ENCODE data around the gene ZNF646.

The ZNF646 gene

DNA sequence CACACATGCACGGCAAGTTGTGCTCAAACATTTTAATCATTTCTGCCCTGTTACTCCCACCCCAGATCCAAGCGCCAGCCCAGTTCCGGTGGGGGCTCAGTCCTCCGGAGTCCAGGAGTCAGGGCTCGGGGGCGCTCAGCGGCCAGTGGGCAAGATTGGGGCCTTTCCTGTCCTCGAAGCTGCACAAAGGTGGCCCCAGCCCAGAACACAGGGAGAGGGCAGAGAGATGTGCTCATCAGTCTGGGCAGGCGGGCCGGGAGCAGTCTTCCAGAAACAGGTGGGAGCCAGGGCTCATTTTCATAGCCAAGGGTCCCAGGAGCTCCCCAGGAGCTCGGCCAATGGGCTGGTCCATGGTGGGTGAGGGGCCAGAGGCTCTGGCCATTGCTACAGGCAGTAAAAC is 57.2 kb downstream of the ZNF646 start:
- no peak overlapping the region for H3K4me3 ChIP-seq (ENCODE audit: insufficient read depth, low read depth, low read length)
- no peak overlapping the region for H3K27ac ChIP-seq (ENCODE audit: insufficient read depth, low read depth, low read length, poor library complexity, severe bottlenecking)
- 95 to 96% methylated on average over 11 of the region's 11 CpGs for WGBS, 2 experiments
- H3K27me3 ChIP-seq (ENCODE audit: control insufficient read depth, insufficient read depth, low read length, poor library complexity, severe bottlenecking): no peaks in the 10 kb centered on the region
- H3K9me3 ChIP-seq (ENCODE audit: control insufficient read depth, low read length): no peaks in the 10 kb centered on the region
- H3K36me3 ChIP-seq (ENCODE audit: control insufficient read depth, insufficient read depth, low read length): peaks cover 5% of the 10 kb centered on the region
- H3K4me1 ChIP-seq (ENCODE audit: control insufficient read depth, insufficient read depth, low read length): peaks cover 14% of the 10 kb centered on the region

DNA sequence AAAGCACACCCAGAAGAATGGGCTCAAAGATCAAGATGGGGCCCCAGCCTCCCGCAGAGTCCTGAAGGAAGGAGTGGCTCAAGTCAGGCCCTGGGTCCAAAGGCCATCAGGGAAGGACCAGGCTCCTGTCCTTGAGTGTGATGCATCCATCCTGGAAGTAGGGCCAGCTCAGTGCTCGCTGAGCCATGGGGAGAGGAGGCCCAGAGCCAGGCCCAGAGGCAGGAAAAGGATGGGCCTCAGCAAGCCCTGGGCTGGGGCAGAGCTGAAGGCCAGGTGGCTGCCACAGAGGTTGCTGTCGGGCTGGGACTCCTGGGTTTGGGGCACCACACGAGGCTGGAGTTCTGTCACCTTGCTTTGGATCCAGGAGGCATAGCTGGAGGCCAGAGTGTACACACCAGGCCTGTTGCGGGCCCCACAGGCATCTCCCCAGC is 57.6 kb downstream of the ZNF646 start:
- no peak overlapping the region for H3K27ac ChIP-seq (ENCODE audit: insufficient read depth, low read depth, low read length, poor library complexity, severe bottlenecking)
- WGBS, 2 experiments: 95 to 96% methylated on average over 5 of the region's 5 CpGs
- no peaks in the 10 kb centered on the region for H3K9me3 ChIP-seq (ENCODE audit: control insufficient read depth, low read length)
- no peak overlapping the region for H3K4me3 ChIP-seq (ENCODE audit: insufficient read depth, low read depth, low read length)
- H3K27me3 ChIP-seq (ENCODE audit: control insufficient read depth, insufficient read depth, low read length, poor library complexity, severe bottlenecking): no peaks in the 10 kb centered on the region
- H3K36me3 ChIP-seq (ENCODE audit: control insufficient read depth, insufficient read depth, low read length): peaks cover 5% of the 10 kb centered on the region
- peaks cover 14% of the 10 kb centered on the region for H3K4me1 ChIP-seq (ENCODE audit: control insufficient read depth, insufficient read depth, low read length)

DNA sequence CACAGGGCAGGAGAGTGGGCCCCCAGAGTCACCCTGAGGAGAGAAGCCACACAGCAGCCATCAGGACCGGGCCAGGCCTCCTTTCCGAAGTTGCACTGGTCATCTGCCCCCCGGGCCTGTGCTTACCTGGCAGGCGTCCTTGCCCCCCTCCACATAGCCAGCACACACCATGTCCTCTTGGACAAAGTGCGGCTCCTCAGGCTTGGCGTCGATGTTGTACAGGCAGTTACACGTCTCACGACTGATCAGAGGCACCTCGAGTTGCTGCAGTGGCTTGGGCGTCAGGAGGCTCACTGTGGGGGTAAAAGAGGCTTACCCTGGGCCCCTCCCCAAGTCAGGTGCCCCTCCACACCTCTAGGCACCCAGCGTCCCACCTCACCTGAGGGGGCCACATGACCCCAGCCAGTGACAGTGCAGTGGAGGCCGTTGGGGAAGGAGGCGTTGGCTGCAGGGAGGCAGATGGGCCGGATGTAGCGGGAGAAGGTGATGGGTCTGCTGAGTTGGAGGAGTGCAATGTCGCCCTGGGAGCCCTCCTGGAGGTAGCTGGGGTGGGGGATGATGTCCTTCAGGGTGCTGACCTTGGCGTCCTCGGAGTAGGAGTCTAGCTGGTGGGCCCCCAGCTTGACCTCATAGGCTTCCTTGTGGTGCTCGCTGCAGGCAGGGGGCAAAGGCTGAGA is 58.2 kb downstream of the ZNF646 start:
- Histone ChIP-seq H3K27ac (ENCODE audit: insufficient read depth, low read depth, low read length, poor library complexity, severe bottlenecking) (no peak overlapping the region), H3K27me3 (ENCODE audit: control insufficient read depth, insufficient read depth, low read length, poor library complexity, severe bottlenecking) (no peaks in the 10 kb centered on the region), H3K4me1 (ENCODE audit: control insufficient read depth, insufficient read depth, low read length) (peaks cover 14% of the 10 kb centered on the region), H3K9me3 (ENCODE audit: control insufficient read depth, low read length) (no peaks in the 10 kb centered on the region), H3K4me3 (ENCODE audit: insufficient read depth, low read depth, low read length) (no peak overlapping the region), H3K36me3 (ENCODE audit: control insufficient read depth, insufficient read depth, low read length) (peaks cover 4% of the 10 kb centered on the region)
- 94 to 96% methylated on average over 20 of the region's 20 CpGs for WGBS, 2 experiments

DNA sequence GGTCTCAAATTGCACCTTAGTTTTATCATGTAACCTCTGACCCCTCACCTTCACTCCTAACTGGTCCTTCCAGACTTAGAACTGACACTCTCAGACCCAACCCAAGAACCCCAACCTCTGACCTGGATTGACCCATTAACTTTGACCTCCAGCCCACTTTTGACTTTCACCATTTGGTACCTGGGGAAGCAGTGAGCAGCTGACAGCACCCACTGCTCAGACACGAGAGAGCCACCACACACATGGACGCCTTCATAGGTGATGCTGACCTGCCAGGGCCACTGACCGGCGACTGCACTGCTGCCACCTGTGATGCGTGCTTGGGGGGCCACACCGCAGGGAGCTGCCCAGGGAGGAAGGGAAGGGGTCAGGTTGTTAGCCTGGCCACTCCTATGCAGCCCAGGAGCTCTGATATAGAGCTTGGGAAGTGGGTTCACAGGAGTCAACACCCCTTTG is 58.9 kb downstream of the ZNF646 start:
- no peaks in the 10 kb centered on the region for H3K27me3 ChIP-seq (ENCODE audit: control insufficient read depth, insufficient read depth, low read length, poor library complexity, severe bottlenecking)
- no peaks in the 10 kb centered on the region for H3K9me3 ChIP-seq (ENCODE audit: control insufficient read depth, low read length)
- H3K27ac ChIP-seq (ENCODE audit: insufficient read depth, low read depth, low read length, poor library complexity, severe bottlenecking): no peak overlapping the region
- WGBS, 2 experiments: 93 to 94% methylated on average over 6 of the region's 6 CpGs
- H3K36me3 ChIP-seq (ENCODE audit: control insufficient read depth, insufficient read depth, low read length): no peaks in the 10 kb centered on the region
- H3K4me3 ChIP-seq (ENCODE audit: insufficient read depth, low read depth, low read length): no peak overlapping the region
- H3K4me1 ChIP-seq (ENCODE audit: control insufficient read depth, insufficient read depth, low read length): peaks cover 14% of the 10 kb centered on the region

Measured in ectodermal cell (in vitro differentiated cells).